ENCODE results near the gene ALCAM. TPM values are rescaled to one million over a fixed set of nuclear protein-coding genes. Genes with fewer than 3 reads are reported as not detected.

Gene ALCAM
- total RNA-seq, 2 experiments from 2014 or later = 47.7 to 51.3 TPM

DNA sequence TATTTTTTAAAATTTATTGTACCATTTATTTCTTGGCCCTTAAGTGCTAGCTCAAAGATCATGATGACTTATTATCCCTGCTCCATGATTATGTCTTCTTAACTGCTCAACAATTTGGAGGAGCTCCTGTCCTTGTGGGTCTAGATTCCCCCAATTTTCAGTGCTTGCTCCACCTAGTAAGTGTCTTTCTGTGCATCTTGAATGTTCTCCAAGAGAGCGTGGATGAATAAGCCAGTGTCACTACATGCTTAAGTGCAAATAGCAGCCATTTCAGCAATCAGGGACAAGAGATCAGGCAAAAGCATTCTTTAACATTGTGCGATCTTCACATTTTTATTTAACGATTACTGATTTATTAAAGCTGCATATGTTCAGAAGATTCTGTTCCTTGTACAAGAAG, 99.4 kb downstream of the ALCAM start:
- no peaks in the 10 kb centered on the region for H3K79me2 ChIP-seq (ENCODE audit: insufficient read depth, low read depth, low read length)
- intact Hi-C loops (cut with micrococcal nuclease; ENCODE audit: unreplicated experiment) = no loop called here
- CTCF ChIA-PET (ENCODE audit: unreplicated experiment) = no interaction called here
- no peaks in the 10 kb centered on the region for H3K36me3 ChIP-seq (ENCODE audit: insufficient read depth, low read length)
- no TSS peak for BruUV-seq (replicated peaks)
- no peaks in the 10 kb centered on the region for H3K9me2 ChIP-seq (ENCODE audit: insufficient read depth, low read length)
- POLR2A ChIA-PET = interaction anchor here (0.9 to 1.2 kb wide), 2 partner anchors 17 to 40 kb away, joined by 3 read pairs; no protein-coding TSS in a partner anchor
- H3K4me2 ChIP-seq (ENCODE audit: low read length) = no peak overlapping the region
- no peak for DNase-seq (ENCODE audit: low spot score)
- H4K20me1 ChIP-seq (ENCODE audit: insufficient read depth, low read length) = no peaks in the 10 kb centered on the region; the same call in 1 of the 2 replicates
- no peak overlapping the region for H3K27ac ChIP-seq (ENCODE audit: low read depth, low read length, poor library complexity, severe bottlenecking)
- no peaks in the 10 kb centered on the region for H3K9me3 ChIP-seq (ENCODE audit: low read length)
- no peak for TF ChIP-seq EZH2phosphoT487 (IDR thresholded peaks at IDR 0.05; ENCODE audit: borderline replicate concordance, low read depth, low read length)
- TF ChIP-seq, protein P1, sequence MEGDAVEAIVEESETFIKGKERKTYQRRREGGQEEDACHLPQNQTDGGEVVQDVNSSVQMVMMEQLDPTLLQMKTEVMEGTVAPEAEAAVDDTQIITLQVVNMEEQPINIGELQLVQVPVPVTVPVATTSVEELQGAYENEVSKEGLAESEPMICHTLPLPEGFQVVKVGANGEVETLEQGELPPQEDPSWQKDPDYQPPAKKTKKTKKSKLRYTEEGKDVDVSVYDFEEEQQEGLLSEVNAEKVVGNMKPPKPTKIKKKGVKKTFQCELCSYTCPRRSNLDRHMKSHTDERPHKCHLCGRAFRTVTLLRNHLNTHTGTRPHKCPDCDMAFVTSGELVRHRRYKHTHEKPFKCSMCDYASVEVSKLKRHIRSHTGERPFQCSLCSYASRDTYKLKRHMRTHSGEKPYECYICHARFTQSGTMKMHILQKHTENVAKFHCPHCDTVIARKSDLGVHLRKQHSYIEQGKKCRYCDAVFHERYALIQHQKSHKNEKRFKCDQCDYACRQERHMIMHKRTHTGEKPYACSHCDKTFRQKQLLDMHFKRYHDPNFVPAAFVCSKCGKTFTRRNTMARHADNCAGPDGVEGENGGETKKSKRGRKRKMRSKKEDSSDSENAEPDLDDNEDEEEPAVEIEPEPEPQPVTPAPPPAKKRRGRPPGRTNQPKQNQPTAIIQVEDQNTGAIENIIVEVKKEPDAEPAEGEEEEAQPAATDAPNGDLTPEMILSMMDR (conservative IDR thresholded peaks at IDR 0.05; ENCODE audit: low read length) = no peak
- no peaks in the 10 kb centered on the region for H3K4me1 ChIP-seq (ENCODE audit: insufficient read depth, low read length, poor library complexity, severe bottlenecking)
- no peak overlapping the region for H2AFZ ChIP-seq (ENCODE audit: low read length)
- H3K4me3 ChIP-seq (ENCODE audit: low read depth, low read length, poor library complexity, severe bottlenecking) = no peak overlapping the region

DNA sequence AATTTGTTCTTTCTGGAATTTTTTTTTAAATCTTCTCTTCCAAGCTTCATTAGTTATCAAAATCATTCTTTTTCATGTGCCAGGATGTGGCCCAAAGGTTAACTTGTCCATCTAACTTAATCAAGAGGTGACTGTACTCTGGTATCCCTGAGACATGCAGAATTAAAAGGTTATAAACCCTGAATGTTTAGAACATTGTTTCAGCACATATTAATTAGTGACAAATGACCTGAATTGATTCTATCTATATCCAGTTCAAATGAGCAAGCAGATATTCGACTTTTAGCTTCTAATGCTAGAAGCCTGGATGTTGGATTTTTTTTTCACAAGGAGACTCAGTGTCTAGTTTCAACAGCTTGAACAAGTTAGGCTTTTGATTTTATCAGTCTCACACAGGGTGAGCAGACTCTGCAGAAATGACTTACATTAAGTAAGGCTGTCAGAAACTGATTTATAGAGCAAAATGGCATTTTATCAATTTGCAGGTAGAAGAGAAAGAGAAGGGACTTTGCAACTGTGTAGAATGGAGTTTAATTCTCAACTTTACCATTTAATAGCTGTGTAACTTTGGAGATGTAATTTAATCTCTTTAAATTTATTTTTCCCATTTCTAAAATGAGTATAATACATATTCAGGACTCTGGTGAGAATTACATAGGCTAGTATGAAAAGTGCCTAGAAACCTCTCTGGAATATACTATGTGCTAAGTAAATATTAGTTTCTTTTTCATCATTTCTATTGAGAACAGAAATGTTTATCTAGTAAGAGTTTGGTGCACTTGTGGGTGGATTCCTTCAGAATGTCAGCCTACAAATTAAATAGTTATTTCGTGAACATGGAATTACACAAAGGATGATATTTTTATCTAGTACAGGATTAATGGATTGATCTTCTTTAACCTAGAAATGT, 100.0 kb downstream of the ALCAM start:
- no TSS peak for BruUV-seq (replicated peaks)
- intact Hi-C loops (cut with micrococcal nuclease; ENCODE audit: unreplicated experiment) = no loop called here
- H3K27ac ChIP-seq (ENCODE audit: low read depth, low read length, poor library complexity, severe bottlenecking) = no peak overlapping the region
- no peak overlapping the region for H3K4me2 ChIP-seq (ENCODE audit: low read length)
- H3K9me2 ChIP-seq (ENCODE audit: insufficient read depth, low read length) = no peaks in the 10 kb centered on the region
- no peak overlapping the region for H2AFZ ChIP-seq (ENCODE audit: low read length)
- DNase-seq (ENCODE audit: low spot score) = no peak
- no peaks in the 10 kb centered on the region for H3K79me2 ChIP-seq (ENCODE audit: insufficient read depth, low read depth, low read length)
- TF ChIP-seq, protein P1 (conservative IDR thresholded peaks at IDR 0.05; ENCODE audit: low read length) = no peak
- TF ChIP-seq EZH2phosphoT487 (IDR thresholded peaks at IDR 0.05; ENCODE audit: borderline replicate concordance, low read depth, low read length) = no peak
- no peaks in the 10 kb centered on the region for H4K20me1 ChIP-seq (ENCODE audit: insufficient read depth, low read length)
- no peaks in the 10 kb centered on the region for H3K36me3 ChIP-seq (ENCODE audit: insufficient read depth, low read length)
- no peaks in the 10 kb centered on the region for H3K4me1 ChIP-seq (ENCODE audit: insufficient read depth, low read length, poor library complexity, severe bottlenecking)
- no peaks in the 10 kb centered on the region for H3K9me3 ChIP-seq (ENCODE audit: low read length)
- no peak overlapping the region for H3K4me3 ChIP-seq (ENCODE audit: low read depth, low read length, poor library complexity, severe bottlenecking)
- ChIA-PET POLR2A (interaction anchor here (0.7 kb wide), 1 partner anchor 863 kb away, joined by 3 read pairs; no protein-coding TSS in a partner anchor), CTCF (ENCODE audit: unreplicated experiment) (no interaction called here)

DNA sequence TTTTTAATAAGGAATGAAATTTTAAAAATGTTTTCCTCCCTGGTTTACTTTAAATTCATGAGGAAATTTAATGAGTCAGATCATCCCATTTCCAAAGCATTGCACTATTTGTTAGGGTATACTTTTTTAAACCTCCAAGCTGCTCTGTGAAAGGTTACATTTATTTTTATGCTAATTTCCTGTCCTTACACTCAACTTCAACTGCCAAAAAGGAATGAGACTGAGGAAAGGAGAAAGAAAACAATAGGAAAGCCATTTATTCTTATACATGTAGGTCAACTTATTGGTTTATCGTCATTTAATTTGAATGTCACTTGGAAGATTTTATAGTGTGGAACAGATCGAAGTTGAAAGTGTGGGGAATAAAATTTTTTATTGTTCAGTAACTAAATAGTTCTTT, 104.1 kb downstream of the ALCAM start:
- H3K4me1 ChIP-seq (ENCODE audit: insufficient read depth, low read length, poor library complexity, severe bottlenecking) = no peaks in the 10 kb centered on the region
- H2AFZ ChIP-seq (ENCODE audit: low read length) = no peak overlapping the region
- H3K79me2 ChIP-seq (ENCODE audit: insufficient read depth, low read depth, low read length) = no peaks in the 10 kb centered on the region
- BruUV-seq (replicated peaks) = TSS peak; percentile 18
- TF ChIP-seq, protein P1 (conservative IDR thresholded peaks at IDR 0.05; ENCODE audit: low read length) = no peak
- TF ChIP-seq EZH2phosphoT487 (IDR thresholded peaks at IDR 0.05; ENCODE audit: borderline replicate concordance, low read depth, low read length) = no peak
- no peak overlapping the region for H3K4me3 ChIP-seq (ENCODE audit: low read depth, low read length, poor library complexity, severe bottlenecking)
- 0 out of 2 replicates have a peak, but pooled peaks cover 4% of the 10 kb centered on the region for H4K20me1 ChIP-seq (ENCODE audit: insufficient read depth, low read length)
- no peak overlapping the region for H3K27ac ChIP-seq (ENCODE audit: low read depth, low read length, poor library complexity, severe bottlenecking)
- H3K9me3 ChIP-seq (ENCODE audit: low read length) = no peaks in the 10 kb centered on the region
- H3K36me3 ChIP-seq (ENCODE audit: insufficient read depth, low read length) = no peaks in the 10 kb centered on the region
- POLR2A ChIA-PET = no interaction called here
- intact Hi-C loops (cut with micrococcal nuclease; ENCODE audit: unreplicated experiment) = no loop called here
- no peak overlapping the region for H3K4me2 ChIP-seq (ENCODE audit: low read length)
- no peak for DNase-seq (ENCODE audit: low spot score)
- no peaks in the 10 kb centered on the region for H3K9me2 ChIP-seq (ENCODE audit: insufficient read depth, low read length)
- CTCF ChIA-PET (ENCODE audit: unreplicated experiment) = no interaction called here

All from OCI-LY7 (cell line).